ENCODE results near the gene KLHDC7B. TPM values are rescaled to one million over a fixed set of nuclear protein-coding genes. Genes with fewer than 3 reads are reported as not detected.

Gene KLHDC7B
- total RNA-seq, 1 donor: 2.4 TPM

DNA sequence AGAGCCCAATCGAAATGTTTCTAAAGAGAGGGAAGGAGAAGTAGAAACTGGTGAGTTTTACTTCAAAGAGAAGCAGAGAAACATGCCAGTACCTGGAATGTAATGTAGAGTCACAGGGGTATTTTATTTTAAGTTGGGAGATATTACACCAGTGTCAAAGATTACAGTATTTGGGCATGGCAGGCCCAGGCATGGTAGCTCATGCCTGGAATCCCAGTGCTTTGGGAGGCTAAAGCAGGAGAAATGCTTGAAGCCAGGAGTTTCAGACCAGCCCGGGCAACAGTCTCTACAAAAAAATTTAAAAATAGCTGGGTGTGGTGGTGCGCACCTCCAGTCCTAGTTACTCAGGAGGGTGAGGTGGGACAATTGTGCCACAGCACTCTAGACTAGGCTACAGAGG, 14.3 kb downstream of the KLHDC7B start:
- no peak for TF ChIP-seq CTCF (IDR thresholded peaks at IDR 0.05; ENCODE audit: insufficient read depth, low read length)
- H3K4me3 ChIP-seq (ENCODE audit: low read depth, low read length): no peak overlapping the region
- no peak for DNase-seq (ENCODE audit: low read depth)

GRCh38 chr22:50561401-50562358, 16.0 kb downstream of the KLHDC7B start:
- DNase-seq (ENCODE audit: low read depth): no peak
- H3K4me3 ChIP-seq (ENCODE audit: low read depth, low read length): no peak overlapping the region
- no peak for TF ChIP-seq CTCF (IDR thresholded peaks at IDR 0.05; ENCODE audit: insufficient read depth, low read length)

- peak; percentile 81 for DNase-seq (ENCODE audit: low read depth)
- peak; percentile 80 for TF ChIP-seq CTCF (IDR thresholded peaks at IDR 0.05; ENCODE audit: insufficient read depth, low read length)
- H3K4me3 ChIP-seq (ENCODE audit: low read depth, low read length): peak within 1 kb of the TSS; percentile 71
Measured at GRCh38 chr22:50562523-50563412, 17.1 kb downstream of the KLHDC7B start, which contains the start of gene SYCE3. Gene SYCE3 (minus strand): TSS chr22:50562919. CDS start chr22:50556405, 6,514 bp downstream.

DNA sequence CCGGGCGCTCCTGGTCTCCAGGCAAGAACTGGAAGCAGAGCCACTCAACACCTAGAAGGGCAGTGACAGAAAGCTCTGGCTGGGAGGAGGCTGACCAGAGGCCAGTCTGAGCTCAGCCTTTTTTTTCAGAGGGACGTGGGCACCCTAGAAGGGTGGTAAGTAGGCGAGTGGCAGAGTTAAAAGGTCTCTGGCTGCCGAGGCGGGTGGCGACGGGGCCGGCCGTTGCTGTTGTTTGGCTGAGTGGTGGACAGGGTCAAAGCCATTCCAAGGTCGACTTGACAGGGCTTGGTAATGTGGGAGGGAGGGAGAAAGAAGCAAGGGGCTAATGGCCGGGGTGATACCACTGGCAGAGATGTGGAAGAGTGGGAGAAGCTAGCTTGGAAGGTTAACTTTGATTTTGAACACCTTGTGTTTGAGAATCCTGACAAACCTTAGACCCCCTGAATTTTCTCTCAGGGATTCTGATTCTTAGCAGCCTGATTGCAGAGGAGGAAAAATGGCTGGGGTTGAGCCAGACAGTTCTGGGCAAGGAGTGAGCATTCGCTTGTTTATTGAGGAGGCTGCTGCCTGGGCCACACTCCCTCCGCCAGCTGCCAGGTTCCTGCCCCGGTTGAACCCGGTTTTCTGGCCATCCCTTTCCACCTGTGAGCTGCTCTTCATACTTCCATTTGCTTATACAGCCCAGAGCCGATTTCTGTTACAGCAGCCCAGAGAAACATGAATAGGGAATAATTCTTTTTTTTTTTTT, 17.9 kb downstream of the KLHDC7B start:
- peak overlapping the region; percentile 71 for H3K4me3 ChIP-seq (ENCODE audit: low read depth, low read length)
- no peak for TF ChIP-seq CTCF (IDR thresholded peaks at IDR 0.05; ENCODE audit: insufficient read depth, low read length)
- DNase-seq (ENCODE audit: low read depth): no peak

GRCh38 chr22:50564289-50564688, 18.6 kb downstream of the KLHDC7B start:
- H3K4me3 ChIP-seq (ENCODE audit: low read depth, low read length): no peak overlapping the region
- no peak for TF ChIP-seq CTCF (IDR thresholded peaks at IDR 0.05; ENCODE audit: insufficient read depth, low read length)
- no peak for DNase-seq (ENCODE audit: low read depth)

- DNase-seq (ENCODE audit: low read depth): no peak
- no peak for TF ChIP-seq CTCF (IDR thresholded peaks at IDR 0.05; ENCODE audit: insufficient read depth, low read length)
- H3K4me3 ChIP-seq (ENCODE audit: low read depth, low read length): no peak overlapping the region
Measured at GRCh38 chr22:50567721-50568252, 22.1 kb downstream of the KLHDC7B start.

Data from fibroblast of the aortic adventitia (primary cell).